ENCODE results near the gene TRIM60. TPM values are rescaled to one million over a fixed set of nuclear protein-coding genes. Genes with fewer than 3 reads are reported as not detected.

TRIM60 gene
- total RNA-seq, 1 experiment from 2014 or later: not detected

DNA sequence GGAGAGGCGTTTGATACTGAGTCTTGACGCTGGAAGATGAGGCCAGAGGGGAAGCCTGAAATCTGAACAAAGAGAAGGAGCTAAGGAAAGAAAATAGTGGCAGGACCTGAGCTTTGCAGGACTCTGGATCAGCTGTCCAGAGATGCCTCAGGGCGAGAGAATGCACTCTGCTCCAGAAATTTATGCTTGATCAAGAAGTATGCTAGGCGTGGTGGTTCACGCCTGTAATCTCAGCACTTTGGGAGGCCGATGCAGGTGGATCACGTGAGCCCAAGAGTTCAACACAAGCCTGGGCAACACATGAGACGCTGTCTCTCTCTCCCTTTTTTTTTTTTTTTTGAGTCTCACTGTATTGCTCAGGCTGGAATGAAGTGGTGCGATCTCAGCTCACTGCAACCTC lies 23.8 kb downstream of the TRIM60 start:
- ChIA-PET POLR2A (no interaction called here), CTCF (interaction anchor here (0.6 to 1.0 kb wide), 3 partner anchors 41 to 217 kb away, joined by 3 read pairs; no protein-coding TSS in a partner anchor)
- no TSS peak for BruUV-seq (replicated peaks)
- H3K27ac Mint-ChIP-seq (ENCODE audit: low read depth, unreplicated experiment): no peak overlapping the region
- no peaks in the 10 kb centered on the region for H3K9me3 Mint-ChIP-seq (ENCODE audit: unreplicated experiment)
- no peaks in the 10 kb centered on the region for H3K36me3 Mint-ChIP-seq (ENCODE audit: insufficient read depth, unreplicated experiment)
- DNase-seq (ENCODE audit: unreplicated experiment): no peak
- intact Hi-C loops (cut with micrococcal nuclease): no loop called here
- no peaks in the 10 kb centered on the region for H3K27me3 Mint-ChIP-seq (ENCODE audit: insufficient read depth, unreplicated experiment)
- TF ChIP-seq, protein P1, sequence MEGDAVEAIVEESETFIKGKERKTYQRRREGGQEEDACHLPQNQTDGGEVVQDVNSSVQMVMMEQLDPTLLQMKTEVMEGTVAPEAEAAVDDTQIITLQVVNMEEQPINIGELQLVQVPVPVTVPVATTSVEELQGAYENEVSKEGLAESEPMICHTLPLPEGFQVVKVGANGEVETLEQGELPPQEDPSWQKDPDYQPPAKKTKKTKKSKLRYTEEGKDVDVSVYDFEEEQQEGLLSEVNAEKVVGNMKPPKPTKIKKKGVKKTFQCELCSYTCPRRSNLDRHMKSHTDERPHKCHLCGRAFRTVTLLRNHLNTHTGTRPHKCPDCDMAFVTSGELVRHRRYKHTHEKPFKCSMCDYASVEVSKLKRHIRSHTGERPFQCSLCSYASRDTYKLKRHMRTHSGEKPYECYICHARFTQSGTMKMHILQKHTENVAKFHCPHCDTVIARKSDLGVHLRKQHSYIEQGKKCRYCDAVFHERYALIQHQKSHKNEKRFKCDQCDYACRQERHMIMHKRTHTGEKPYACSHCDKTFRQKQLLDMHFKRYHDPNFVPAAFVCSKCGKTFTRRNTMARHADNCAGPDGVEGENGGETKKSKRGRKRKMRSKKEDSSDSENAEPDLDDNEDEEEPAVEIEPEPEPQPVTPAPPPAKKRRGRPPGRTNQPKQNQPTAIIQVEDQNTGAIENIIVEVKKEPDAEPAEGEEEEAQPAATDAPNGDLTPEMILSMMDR (IDR thresholded peaks at IDR 0.05; ENCODE audit: unreplicated experiment): no peak
- H3K4me1 Mint-ChIP-seq (ENCODE audit: insufficient read depth, unreplicated experiment): no peaks in the 10 kb centered on the region
- H3K4me3 Mint-ChIP-seq (ENCODE audit: unreplicated experiment): no peak overlapping the region

DNA sequence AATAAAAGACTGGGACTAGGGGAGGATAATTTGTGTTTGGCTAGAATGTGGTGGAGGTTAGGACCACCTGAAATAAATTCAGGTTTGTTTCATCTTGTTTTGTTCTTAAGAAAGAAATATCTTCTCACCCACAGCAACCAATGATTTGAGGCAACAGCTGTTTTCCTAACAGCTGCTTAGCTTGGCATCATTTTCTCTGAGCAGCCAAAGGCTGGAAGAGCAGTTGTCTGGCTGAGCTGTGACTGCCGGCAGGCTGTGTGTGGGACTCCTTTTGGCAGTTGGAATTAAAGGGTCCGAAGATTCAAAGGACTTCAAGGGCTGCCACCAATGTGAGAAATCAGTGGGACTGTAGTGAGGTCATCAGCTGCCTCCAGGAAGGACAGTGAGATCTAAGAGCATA lies 26.9 kb downstream of the TRIM60 start:
- CTCF ChIA-PET: interaction anchor here (0.5 to 1.2 kb wide), 2 partner anchors 240 to 279 kb away, joined by 3 to 4 read pairs; no protein-coding TSS in a partner anchor
- Mint-ChIP-seq H3K4me3 (ENCODE audit: unreplicated experiment) (no peak overlapping the region), H3K36me3 (ENCODE audit: insufficient read depth, unreplicated experiment) (no peaks in the 10 kb centered on the region), H3K4me1 (ENCODE audit: insufficient read depth, unreplicated experiment) (no peaks in the 10 kb centered on the region), H3K27ac (ENCODE audit: low read depth, unreplicated experiment) (no peak overlapping the region), H3K9me3 (ENCODE audit: unreplicated experiment) (no peaks in the 10 kb centered on the region), H3K27me3 (ENCODE audit: insufficient read depth, unreplicated experiment) (no peaks in the 10 kb centered on the region)
- no TSS peak for BruUV-seq (replicated peaks)
- intact Hi-C loops (cut with micrococcal nuclease): no loop called here
- TF ChIP-seq, protein P1 (IDR thresholded peaks at IDR 0.05; ENCODE audit: unreplicated experiment): no peak
- POLR2A ChIA-PET: interaction anchor here (0.6 kb wide), 1 partner anchor 1299 kb away, joined by 3 read pairs; no protein-coding TSS in a partner anchor
- no peak for DNase-seq (ENCODE audit: unreplicated experiment)

DNA sequence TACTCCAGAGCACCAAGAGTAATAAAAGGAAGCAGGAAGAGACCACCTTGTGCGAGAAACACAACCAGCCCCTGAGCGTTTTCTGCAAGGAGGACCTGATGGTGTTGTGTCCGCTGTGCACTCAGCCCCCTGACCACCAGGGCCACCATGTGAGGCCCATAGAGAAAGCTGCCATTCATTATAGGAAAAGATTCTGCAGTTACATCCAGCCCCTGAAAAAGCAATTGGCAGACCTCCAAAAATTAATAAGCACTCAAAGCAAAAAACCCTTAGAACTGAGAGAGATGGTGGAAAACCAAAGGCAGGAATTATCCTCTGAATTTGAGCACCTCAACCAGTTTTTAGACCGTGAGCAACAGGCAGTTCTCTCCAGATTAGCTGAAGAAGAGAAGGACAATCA lies 27.6 kb downstream of the TRIM60 start:
- Mint-ChIP-seq H3K4me1 (ENCODE audit: insufficient read depth, unreplicated experiment) (no peaks in the 10 kb centered on the region), H3K4me3 (ENCODE audit: unreplicated experiment) (no peak overlapping the region), H3K36me3 (ENCODE audit: insufficient read depth, unreplicated experiment) (no peaks in the 10 kb centered on the region), H3K27me3 (ENCODE audit: insufficient read depth, unreplicated experiment) (no peaks in the 10 kb centered on the region), H3K9me3 (ENCODE audit: unreplicated experiment) (no peaks in the 10 kb centered on the region), H3K27ac (ENCODE audit: low read depth, unreplicated experiment) (no peak overlapping the region)
- DNase-seq (ENCODE audit: unreplicated experiment): no peak
- BruUV-seq (replicated peaks): no TSS peak
- POLR2A ChIA-PET: interaction anchor here (0.6 kb wide), 1 partner anchor 1300 kb away, joined by 3 read pairs; no protein-coding TSS in a partner anchor
- CTCF ChIA-PET: interaction anchor here (1.2 kb wide), 1 partner anchor 279 kb away, joined by 4 read pairs; no protein-coding TSS in a partner anchor
- TF ChIP-seq, protein P1 (IDR thresholded peaks at IDR 0.05; ENCODE audit: unreplicated experiment): no peak
- intact Hi-C loops (cut with micrococcal nuclease): no loop called here

DNA sequence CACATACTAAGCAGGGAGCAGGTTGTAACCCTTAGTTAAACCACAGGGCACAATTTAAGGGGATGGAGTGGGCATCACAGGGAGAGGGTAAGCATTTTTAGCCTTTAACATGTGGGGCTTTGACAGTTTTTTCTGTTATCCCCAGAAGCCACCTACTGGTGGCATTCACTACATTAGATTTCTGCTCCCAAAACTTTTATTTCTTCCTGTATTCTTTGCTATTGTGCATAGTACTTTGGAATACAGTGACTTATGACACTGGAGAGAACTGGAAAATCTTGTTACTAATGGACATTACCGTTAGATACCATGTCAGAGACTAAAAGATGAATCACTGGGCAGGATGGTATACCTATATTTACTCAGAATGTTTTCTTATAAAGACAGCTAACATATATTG lies 29.1 kb downstream of the TRIM60 start:
- no peaks in the 10 kb centered on the region for H3K27me3 Mint-ChIP-seq (ENCODE audit: insufficient read depth, unreplicated experiment)
- H3K36me3 Mint-ChIP-seq (ENCODE audit: insufficient read depth, unreplicated experiment): no peaks in the 10 kb centered on the region
- TF ChIP-seq, protein P1 (IDR thresholded peaks at IDR 0.05; ENCODE audit: unreplicated experiment): no peak
- H3K27ac Mint-ChIP-seq (ENCODE audit: low read depth, unreplicated experiment): no peak overlapping the region
- no peak overlapping the region for H3K4me3 Mint-ChIP-seq (ENCODE audit: unreplicated experiment)
- intact Hi-C loops (cut with micrococcal nuclease): no loop called here
- no TSS peak for BruUV-seq (replicated peaks)
- DNase-seq (ENCODE audit: unreplicated experiment): peak; percentile 18
- no peaks in the 10 kb centered on the region for H3K4me1 Mint-ChIP-seq (ENCODE audit: insufficient read depth, unreplicated experiment)
- CTCF ChIA-PET: interaction anchor here (0.5 to 0.9 kb wide), 2 partner anchors 293 to 905 kb away, joined by 5 read pairs; no protein-coding TSS in a partner anchor
- no peaks in the 10 kb centered on the region for H3K9me3 Mint-ChIP-seq (ENCODE audit: unreplicated experiment)
- POLR2A ChIA-PET: no interaction called here
